HepG2 (cell line): ENCODE data around the gene KLF6. TPM values are rescaled to one million over a fixed set of nuclear protein-coding genes. Genes with fewer than 3 reads are reported as not detected.

Experiments used
- AGO2 ChIP-seq: fragments of 200-400 bp; formaldehyde crosslinking; optimal IDR thresholded peaks from 2 replicates; pipeline ENCODE3; 2017; ENCODE audit warnings: mild to moderate bottlenecking, low read depth, low read length, moderate library complexity
- ATAD3A ChIP-seq: sonication (generic); formaldehyde crosslinking; IDR thresholded peaks from 2 replicates; pipeline ENCODE4 v1.4.0; 2020; ENCODE audit warnings: missing genetic modification reagents
- CHCHD3 ChIP-seq: sonication (generic); formaldehyde crosslinking; IDR thresholded peaks from 2 replicates; pipeline ENCODE4 v1.8.0; 2022; ENCODE audit warnings: mild to moderate bottlenecking, missing genetic modification reagents, moderate library complexity
- GATA4 ChIP-seq: sonication (generic); IDR thresholded peaks from 2 replicates; pipeline ENCODE4 v1.6.1; 2016; ENCODE audit warnings: antibody characterized with exemption, low read depth, borderline replicate concordance
- HDAC1 ChIP-seq: sonication (generic); formaldehyde crosslinking; IDR thresholded peaks from 2 replicates; pipeline ENCODE4 v1.5.1; 2020; ENCODE audit warnings: mild to moderate bottlenecking, missing genetic modification reagents
- ISL2 ChIP-seq: sonication (generic); formaldehyde crosslinking; IDR thresholded peaks from 2 replicates; pipeline ENCODE4 v1.5.0; 2020; ENCODE audit warnings: missing genetic modification reagents
- MBD4 ChIP-seq: IDR thresholded peaks from 2 replicates; pipeline ENCODE4 v1.6.1; 2012; ENCODE audit warnings: low read length, inconsistent platforms, borderline replicate concordance
- PAF1 ChIP-seq: IDR thresholded peaks from 2 replicates; pipeline ENCODE4 v1.6.1; 2016; ENCODE audit warnings: missing genetic modification reagents, missing compliant biosample characterization
- PHF5A ChIP-seq: IDR thresholded peaks from one replicate; pipeline ENCODE4 v1.6.1; 2018; ENCODE audit warnings: low read depth, missing genetic modification reagents; ENCODE audit not compliant: unreplicated experiment
- TCF12 ChIP-seq, 2 experiments: fragments of 450-650 bp in 1 of 2; sonication (generic) in 1 of 2; formaldehyde crosslinking in 1 of 2; IDR thresholded peaks; 2 replicates each; pipeline versions ENCODE4 v1.6.1 to v1.8.0; 2017 to 2022; ENCODE audit warnings: antibody characterized with exemption in 1 of 2, mild to moderate bottlenecking in 1 of 2, missing genetic modification reagents in 1 of 2, moderate library complexity in 1 of 2
- XRCC5 ChIP-seq: fragments of 200-400 bp; formaldehyde crosslinking; optimal IDR thresholded peaks from 2 replicates; pipeline ENCODE3; 2017; ENCODE audit warnings: mild to moderate bottlenecking, low read length
- ZFP62 ChIP-seq: sonication (generic); formaldehyde crosslinking; IDR thresholded peaks from 2 replicates; pipeline ENCODE4 v1.4.0; 2020; ENCODE audit warnings: missing genetic modification reagents
- ZMAT3 ChIP-seq: sonication (generic); formaldehyde crosslinking; conservative IDR thresholded peaks from 2 replicates; pipeline ENCODE4 v1.7.0; 2021; ENCODE audit warnings: missing genetic modification reagents
- ZNF460 ChIP-seq: sonication (generic); formaldehyde crosslinking; IDR thresholded peaks from 2 replicates; pipeline ENCODE4 v1.5.1; 2020; ENCODE audit warnings: missing genetic modification reagents, mild to moderate bottlenecking, borderline replicate concordance
- ZNF501 ChIP-seq: sonication (generic); formaldehyde crosslinking; IDR thresholded peaks from 2 replicates; pipeline ENCODE4 v1.5.1; 2020; ENCODE audit warnings: mild to moderate bottlenecking, moderate library complexity, missing genetic modification reagents
- ZNF510 ChIP-seq: sonication (generic); formaldehyde crosslinking; IDR thresholded peaks from 2 replicates; pipeline ENCODE4 v1.4.0; 2020; ENCODE audit warnings: low read depth, mild to moderate bottlenecking, missing genetic modification reagents
- polyA plus RNA-seq, 8 experiments: library from polyadenylated mRNA; depleted of rRNA in 3 of 8; stranded (reverse) in 7 of 8; unstranded in 1 of 8; fragments of >200 nt; fragmentation: Illumina TruSeq in 4 of 8; extraction: Trizol in 4 of 8; gene quantifications; 2 replicates each; pipeline versions ENCODE4 v1.2.1 to v1.2.3, GENCODE V29; 2011 to 2016; ENCODE audit warnings: low read depth in 4 of 8, missing spikeins in 1 of 8, mixed read lengths in 1 of 8; ENCODE audit not compliant: insufficient read depth in 1 of 8
- total RNA-seq, 5 experiments: library from RNA; depleted of rRNA; stranded (reverse); fragments of >200 nt; fragmentation: Illumina TruSeq; extraction: Trizol; gene quantifications; 2 replicates each; pipeline ENCODE4 v1.2.3, GENCODE V29; 2016; ENCODE audit warnings: low read depth in 1 of 5
- TF ChIP-seq, protein P1 (sequence below): sonication (generic); formaldehyde crosslinking; IDR thresholded peaks from 2 replicates; pipeline ENCODE4 v1.4.0; 2020; ENCODE audit warnings: missing genetic modification reagents
- TF ChIP-seq, protein P2 (sequence below): sonication (generic); formaldehyde crosslinking; conservative IDR thresholded peaks from 2 replicates; pipeline ENCODE4 v1.5.0; 2020; ENCODE audit warnings: missing genetic modification reagents
- TF ChIP-seq, protein P3 (sequence below): IDR thresholded peaks from 2 replicates; pipeline ENCODE4 v1.6.1; 2018; ENCODE audit warnings: missing genetic modification reagents, mild to moderate bottlenecking, missing compliant biosample characterization
- TF ChIP-seq, protein P4 (sequence below): sonication (generic); formaldehyde crosslinking; IDR thresholded peaks from 2 replicates; pipeline ENCODE4 v1.5.1; 2020; ENCODE audit warnings: missing genetic modification reagents, mild to moderate bottlenecking, borderline replicate concordance
- TF ChIP-seq, protein P5 (sequence below): sonication (generic); formaldehyde crosslinking; IDR thresholded peaks from 2 replicates; pipeline ENCODE4 v1.4.0; 2020; ENCODE audit warnings: mild to moderate bottlenecking, missing genetic modification reagents, borderline replicate concordance
- TF ChIP-seq, protein P6 (sequence below): sonication (generic); formaldehyde crosslinking; IDR thresholded peaks from 2 replicates; pipeline ENCODE4 v1.4.0; 2020; ENCODE audit warnings: missing genetic modification reagents

The KLF6 gene
- total and polyA plus RNA-seq, 2 of the 13 experiments (the other 11 are each of a cell fraction or from before 2014, with no cell fraction given) = 27.0 to 71.9 TPM

DNA sequence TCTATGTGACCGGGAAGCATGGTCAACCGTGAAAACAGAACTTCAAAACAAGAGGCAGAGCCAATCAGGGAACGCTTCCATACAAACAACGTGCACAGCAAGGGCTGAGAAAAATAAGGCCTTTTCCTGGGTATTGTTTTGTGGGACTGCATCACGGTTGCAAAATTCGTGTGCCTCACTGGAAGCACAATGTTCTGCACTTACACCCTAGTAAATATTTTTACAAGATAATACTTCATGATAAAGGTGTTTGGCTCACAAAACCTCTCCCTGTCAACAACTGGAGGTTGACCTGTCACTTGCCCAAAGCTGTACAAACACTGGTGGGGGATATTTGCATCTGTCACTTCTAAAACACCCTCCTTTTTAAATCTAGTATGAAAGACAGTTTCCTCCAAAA lies 37.0 kb downstream of the KLF6 start (continued):
- peak; percentile 77 for TF ChIP-seq PHF5A
- TF ChIP-seq ATAD3A = no peak
- no peak for TF ChIP-seq ZNF510 (CRISPR knock-in tag)
- TF ChIP-seq PAF1 = no peak
- no peak for TF ChIP-seq ZNF501 (CRISPR knock-in tag)
- TF ChIP-seq CHCHD3 (CRISPR knock-in tag) = no peak
- TF ChIP-seq XRCC5 = no peak
- TF ChIP-seq HDAC1 (CRISPR knock-in tag) = peak; percentile 48; the same call in 1 of the 2 replicates
- no peak for TF ChIP-seq MBD4
- TF ChIP-seq, protein P1, sequence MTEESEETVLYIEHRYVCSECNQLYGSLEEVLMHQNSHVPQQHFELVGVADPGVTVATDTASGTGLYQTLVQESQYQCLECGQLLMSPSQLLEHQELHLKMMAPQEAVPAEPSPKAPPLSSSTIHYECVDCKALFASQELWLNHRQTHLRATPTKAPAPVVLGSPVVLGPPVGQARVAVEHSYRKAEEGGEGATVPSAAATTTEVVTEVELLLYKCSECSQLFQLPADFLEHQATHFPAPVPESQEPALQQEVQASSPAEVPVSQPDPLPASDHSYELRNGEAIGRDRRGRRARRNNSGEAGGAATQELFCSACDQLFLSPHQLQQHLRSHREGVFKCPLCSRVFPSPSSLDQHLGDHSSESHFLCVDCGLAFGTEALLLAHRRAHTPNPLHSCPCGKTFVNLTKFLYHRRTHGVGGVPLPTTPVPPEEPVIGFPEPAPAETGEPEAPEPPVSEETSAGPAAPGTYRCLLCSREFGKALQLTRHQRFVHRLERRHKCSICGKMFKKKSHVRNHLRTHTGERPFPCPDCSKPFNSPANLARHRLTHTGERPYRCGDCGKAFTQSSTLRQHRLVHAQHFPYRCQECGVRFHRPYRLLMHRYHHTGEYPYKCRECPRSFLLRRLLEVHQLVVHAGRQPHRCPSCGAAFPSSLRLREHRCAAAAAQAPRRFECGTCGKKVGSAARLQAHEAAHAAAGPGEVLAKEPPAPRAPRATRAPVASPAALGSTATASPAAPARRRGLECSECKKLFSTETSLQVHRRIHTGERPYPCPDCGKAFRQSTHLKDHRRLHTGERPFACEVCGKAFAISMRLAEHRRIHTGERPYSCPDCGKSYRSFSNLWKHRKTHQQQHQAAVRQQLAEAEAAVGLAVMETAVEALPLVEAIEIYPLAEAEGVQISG (CRISPR knock-in tag) = no peak
- TF ChIP-seq, protein P2, sequence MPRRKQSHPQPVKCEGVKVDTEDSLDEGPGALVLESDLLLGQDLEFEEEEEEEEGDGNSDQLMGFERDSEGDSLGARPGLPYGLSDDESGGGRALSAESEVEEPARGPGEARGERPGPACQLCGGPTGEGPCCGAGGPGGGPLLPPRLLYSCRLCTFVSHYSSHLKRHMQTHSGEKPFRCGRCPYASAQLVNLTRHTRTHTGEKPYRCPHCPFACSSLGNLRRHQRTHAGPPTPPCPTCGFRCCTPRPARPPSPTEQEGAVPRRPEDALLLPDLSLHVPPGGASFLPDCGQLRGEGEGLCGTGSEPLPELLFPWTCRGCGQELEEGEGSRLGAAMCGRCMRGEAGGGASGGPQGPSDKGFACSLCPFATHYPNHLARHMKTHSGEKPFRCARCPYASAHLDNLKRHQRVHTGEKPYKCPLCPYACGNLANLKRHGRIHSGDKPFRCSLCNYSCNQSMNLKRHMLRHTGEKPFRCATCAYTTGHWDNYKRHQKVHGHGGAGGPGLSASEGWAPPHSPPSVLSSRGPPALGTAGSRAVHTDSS (CRISPR knock-in tag) = no peak
- no peak for TF ChIP-seq ZFP62 (CRISPR knock-in tag)
- no peak for TF ChIP-seq ZNF460 (CRISPR knock-in tag)
- peak; percentile 91 for TF ChIP-seq GATA4
- TF ChIP-seq, protein P3, sequence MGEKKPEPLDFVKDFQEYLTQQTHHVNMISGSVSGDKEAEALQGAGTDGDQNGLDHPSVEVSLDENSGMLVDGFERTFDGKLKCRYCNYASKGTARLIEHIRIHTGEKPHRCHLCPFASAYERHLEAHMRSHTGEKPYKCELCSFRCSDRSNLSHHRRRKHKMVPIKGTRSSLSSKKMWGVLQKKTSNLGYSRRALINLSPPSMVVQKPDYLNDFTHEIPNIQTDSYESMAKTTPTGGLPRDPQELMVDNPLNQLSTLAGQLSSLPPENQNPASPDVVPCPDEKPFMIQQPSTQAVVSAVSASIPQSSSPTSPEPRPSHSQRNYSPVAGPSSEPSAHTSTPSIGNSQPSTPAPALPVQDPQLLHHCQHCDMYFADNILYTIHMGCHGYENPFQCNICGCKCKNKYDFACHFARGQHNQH = 0 out of 2 replicates have a peak, but pooled peaks have one; percentile 33
- TF ChIP-seq TCF12 (IDR thresholded peaks at IDR 0.05) = no peak
- 0 out of 2 replicates have a peak, but pooled peaks have one; percentile 66 for TF ChIP-seq TCF12 (CRISPR knock-in tag; IDR thresholded peaks at IDR 0.05)
- TF ChIP-seq, protein P4, sequence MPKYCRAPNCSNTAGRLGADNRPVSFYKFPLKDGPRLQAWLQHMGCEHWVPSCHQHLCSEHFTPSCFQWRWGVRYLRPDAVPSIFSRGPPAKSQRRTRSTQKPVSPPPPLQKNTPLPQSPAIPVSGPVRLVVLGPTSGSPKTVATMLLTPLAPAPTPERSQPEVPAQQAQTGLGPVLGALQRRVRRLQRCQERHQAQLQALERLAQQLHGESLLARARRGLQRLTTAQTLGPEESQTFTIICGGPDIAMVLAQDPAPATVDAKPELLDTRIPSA (CRISPR knock-in tag) = no peak
- no peak for TF ChIP-seq AGO2
- TF ChIP-seq, protein P5, sequence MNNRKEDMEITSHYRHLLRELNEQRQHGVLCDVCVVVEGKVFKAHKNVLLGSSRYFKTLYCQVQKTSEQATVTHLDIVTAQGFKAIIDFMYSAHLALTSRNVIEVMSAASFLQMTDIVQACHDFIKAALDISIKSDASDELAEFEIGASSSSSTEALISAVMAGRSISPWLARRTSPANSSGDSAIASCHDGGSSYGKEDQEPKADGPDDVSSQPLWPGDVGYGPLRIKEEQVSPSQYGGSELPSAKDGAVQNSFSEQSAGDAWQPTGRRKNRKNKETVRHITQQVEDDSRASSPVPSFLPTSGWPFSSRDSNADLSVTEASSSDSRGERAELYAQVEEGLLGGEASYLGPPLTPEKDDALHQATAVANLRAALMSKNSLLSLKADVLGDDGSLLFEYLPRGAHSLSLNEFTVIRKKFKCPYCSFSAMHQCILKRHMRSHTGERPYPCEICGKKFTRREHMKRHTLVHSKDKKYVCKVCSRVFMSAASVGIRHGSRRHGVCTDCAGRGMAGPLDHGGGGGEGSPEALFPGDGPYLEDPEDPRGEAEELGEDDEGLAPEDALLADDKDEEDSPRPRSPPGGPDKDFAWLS (CRISPR knock-in tag) = no peak
- no peak for TF ChIP-seq ZMAT3 (CRISPR knock-in tag)
- peak; percentile 85 for TF ChIP-seq ISL2
- TF ChIP-seq, protein P6, sequence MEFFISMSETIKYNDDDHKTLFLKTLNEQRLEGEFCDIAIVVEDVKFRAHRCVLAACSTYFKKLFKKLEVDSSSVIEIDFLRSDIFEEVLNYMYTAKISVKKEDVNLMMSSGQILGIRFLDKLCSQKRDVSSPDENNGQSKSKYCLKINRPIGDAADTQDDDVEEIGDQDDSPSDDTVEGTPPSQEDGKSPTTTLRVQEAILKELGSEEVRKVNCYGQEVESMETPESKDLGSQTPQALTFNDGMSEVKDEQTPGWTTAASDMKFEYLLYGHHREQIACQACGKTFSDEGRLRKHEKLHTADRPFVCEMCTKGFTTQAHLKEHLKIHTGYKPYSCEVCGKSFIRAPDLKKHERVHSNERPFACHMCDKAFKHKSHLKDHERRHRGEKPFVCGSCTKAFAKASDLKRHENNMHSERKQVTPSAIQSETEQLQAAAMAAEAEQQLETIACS (CRISPR knock-in tag) = no peak
